ENCODE data around the gene ZFP64.

DNA sequence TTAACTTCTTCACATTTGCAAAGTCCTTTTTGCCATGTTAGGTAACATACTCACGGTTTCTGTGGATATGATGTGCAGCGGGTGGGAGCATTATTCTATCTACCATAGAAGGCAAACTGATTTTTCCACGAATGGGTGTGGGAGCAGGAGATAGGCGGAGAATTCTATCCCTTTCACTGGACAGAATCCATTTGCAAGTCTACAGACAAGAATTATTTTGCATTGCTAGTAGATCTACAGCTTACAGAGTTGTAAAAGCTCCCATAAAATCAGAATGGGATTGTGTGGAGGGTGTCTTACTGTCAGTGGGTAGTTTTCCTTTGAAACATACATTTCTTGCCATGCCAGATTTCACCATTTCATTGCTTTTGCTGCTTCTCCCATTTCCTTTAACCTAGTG is 22.4 kb upstream of the ZFP64 start:
- TF ChIP-seq ZFX (IDR thresholded peaks at IDR 0.05) (no peak), CTCF (IDR thresholded peaks at IDR 0.05 in 2 of 3, conservative IDR thresholded peaks at IDR 0.05 in 1 of 3; ENCODE audit: borderline replicate concordance in 1 of 3, insufficient read depth in 1 of 3, low read depth in 2 of 3, low read length in 2 of 3) (no peak), RAD21 (IDR thresholded peaks at IDR 0.05; ENCODE audit: low read depth) (no peak), POLR2AphosphoS5 (IDR thresholded peaks at IDR 0.05; ENCODE audit: low read depth, low read length) (no peak), EZH2 (IDR thresholded peaks at IDR 0.05) (no peak), EZH2phosphoT487 (IDR thresholded peaks at IDR 0.05; ENCODE audit: borderline replicate concordance) (no peak), CEBPB (IDR thresholded peaks at IDR 0.05; ENCODE audit: low read depth) (no peak), JUND (IDR thresholded peaks at IDR 0.05) (no peak), ELF1 (IDR thresholded peaks at IDR 0.05; ENCODE audit: borderline replicate concordance, low read depth) (no peak), POLR2A (IDR thresholded peaks at IDR 0.05; ENCODE audit: borderline replicate concordance, extremely low read depth, insufficient read depth, insufficient read length) (no peak), ZNF274 (IDR thresholded peaks at IDR 0.05; ENCODE audit: low read depth, low read length) (no peak)
- TF ChIP-seq, protein P1, sequence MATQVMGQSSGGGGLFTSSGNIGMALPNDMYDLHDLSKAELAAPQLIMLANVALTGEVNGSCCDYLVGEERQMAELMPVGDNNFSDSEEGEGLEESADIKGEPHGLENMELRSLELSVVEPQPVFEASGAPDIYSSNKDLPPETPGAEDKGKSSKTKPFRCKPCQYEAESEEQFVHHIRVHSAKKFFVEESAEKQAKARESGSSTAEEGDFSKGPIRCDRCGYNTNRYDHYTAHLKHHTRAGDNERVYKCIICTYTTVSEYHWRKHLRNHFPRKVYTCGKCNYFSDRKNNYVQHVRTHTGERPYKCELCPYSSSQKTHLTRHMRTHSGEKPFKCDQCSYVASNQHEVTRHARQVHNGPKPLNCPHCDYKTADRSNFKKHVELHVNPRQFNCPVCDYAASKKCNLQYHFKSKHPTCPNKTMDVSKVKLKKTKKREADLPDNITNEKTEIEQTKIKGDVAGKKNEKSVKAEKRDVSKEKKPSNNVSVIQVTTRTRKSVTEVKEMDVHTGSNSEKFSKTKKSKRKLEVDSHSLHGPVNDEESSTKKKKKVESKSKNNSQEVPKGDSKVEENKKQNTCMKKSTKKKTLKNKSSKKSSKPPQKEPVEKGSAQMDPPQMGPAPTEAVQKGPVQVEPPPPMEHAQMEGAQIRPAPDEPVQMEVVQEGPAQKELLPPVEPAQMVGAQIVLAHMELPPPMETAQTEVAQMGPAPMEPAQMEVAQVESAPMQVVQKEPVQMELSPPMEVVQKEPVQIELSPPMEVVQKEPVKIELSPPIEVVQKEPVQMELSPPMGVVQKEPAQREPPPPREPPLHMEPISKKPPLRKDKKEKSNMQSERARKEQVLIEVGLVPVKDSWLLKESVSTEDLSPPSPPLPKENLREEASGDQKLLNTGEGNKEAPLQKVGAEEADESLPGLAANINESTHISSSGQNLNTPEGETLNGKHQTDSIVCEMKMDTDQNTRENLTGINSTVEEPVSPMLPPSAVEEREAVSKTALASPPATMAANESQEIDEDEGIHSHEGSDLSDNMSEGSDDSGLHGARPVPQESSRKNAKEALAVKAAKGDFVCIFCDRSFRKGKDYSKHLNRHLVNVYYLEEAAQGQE (IDR thresholded peaks at IDR 0.05; ENCODE audit: low read depth) = no peak

Data from HCT116 (cell line).